Measurements from ENCODE around the gene RAB18.
"Not testable (repeated sequence)": the region's sequence is repeated elsewhere in the genome, so short reads cannot be mapped to it uniquely, and the experiment has no call there.

RAB18 gene

GRCh38 chr10:27504007-27504807 is at the start of gene RAB18:
Gene RAB18 (plus strand): TSS chr10:27504304. CDS start chr10:27504370, 66 bp downstream.
- peak; percentile 97 for DNase-seq (ENCODE audit: low read depth, low spot score)

GRCh38 chr10:27454837-27455236 is 49.3 kb upstream of the RAB18 start:
- no peak for DNase-seq (ENCODE audit: low read depth, low spot score)

GRCh38 chr10:27457261-27457945 is 46.7 kb upstream of the RAB18 start:
- DNase-seq (ENCODE audit: low read depth, low spot score), result no peak

GRCh38 chr10:27457966-27458365 is 46.1 kb upstream of the RAB18 start:
- no peak for DNase-seq (ENCODE audit: low read depth, low spot score)

- no peak for DNase-seq (ENCODE audit: low read depth, low spot score)
Observed at GRCh38 chr10:27461312-27461711, 42.8 kb upstream of the RAB18 start.

GRCh38 chr10:27463961-27464360 is 40.1 kb upstream of the RAB18 start:
- no peak for DNase-seq (ENCODE audit: low read depth, low spot score)

DNA sequence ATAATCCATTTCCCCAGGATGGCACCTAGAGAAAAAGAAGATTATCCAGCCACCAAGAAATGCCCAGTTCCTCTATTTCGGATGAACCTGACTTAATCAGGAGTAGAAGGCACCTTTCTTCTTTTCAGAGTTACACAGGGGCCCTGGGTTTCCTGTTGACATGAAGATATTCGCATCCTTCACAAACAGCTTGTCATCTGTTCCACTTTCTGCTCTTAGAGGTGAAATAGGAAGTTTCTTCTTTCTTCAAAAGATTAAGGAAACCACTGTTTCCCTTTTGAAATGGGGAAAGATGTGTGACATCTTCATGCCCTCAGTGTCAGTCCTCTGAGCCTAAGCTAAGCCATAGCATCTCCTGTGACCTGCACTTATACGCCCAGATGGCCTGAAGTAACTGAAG is 39.1 kb upstream of the RAB18 start:
- no peak for DNase-seq (ENCODE audit: low read depth, low spot score)

- DNase-seq (ENCODE audit: low read depth, low spot score), result not testable (repeated sequence)
Observed at GRCh38 chr10:27465596-27465995, 38.5 kb upstream of the RAB18 start.

- no peak for DNase-seq (ENCODE audit: low read depth, low spot score)
Observed at GRCh38 chr10:27470885-27471284, 33.2 kb upstream of the RAB18 start.

DNA sequence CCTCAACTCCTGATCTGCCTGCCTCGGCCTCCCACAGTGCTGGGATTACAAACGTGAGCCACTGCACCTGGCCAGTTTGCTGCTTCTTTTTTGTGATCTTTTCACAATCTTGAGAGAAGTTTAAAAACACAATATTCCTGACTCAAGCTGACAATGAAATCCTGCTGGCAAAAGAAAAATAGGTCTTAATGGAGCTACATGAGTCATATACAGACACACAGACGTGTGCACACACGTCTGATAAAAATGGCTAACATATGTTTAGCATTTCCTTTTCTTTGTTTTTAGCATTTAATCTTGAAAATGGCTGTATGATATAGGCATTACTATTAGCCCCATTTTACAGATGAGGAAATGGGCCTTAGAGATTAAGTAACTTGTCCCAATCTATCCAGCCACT is 29.4 kb upstream of the RAB18 start:
- DNase-seq (ENCODE audit: low read depth, low spot score), result no peak

GRCh38 chr10:27479016-27479415 is 25.1 kb upstream of the RAB18 start:
- no peak for DNase-seq (ENCODE audit: low read depth, low spot score)

- DNase-seq (ENCODE audit: low read depth, low spot score), result no peak
Observed at GRCh38 chr10:27481486-27481885, 22.6 kb upstream of the RAB18 start.

DNA sequence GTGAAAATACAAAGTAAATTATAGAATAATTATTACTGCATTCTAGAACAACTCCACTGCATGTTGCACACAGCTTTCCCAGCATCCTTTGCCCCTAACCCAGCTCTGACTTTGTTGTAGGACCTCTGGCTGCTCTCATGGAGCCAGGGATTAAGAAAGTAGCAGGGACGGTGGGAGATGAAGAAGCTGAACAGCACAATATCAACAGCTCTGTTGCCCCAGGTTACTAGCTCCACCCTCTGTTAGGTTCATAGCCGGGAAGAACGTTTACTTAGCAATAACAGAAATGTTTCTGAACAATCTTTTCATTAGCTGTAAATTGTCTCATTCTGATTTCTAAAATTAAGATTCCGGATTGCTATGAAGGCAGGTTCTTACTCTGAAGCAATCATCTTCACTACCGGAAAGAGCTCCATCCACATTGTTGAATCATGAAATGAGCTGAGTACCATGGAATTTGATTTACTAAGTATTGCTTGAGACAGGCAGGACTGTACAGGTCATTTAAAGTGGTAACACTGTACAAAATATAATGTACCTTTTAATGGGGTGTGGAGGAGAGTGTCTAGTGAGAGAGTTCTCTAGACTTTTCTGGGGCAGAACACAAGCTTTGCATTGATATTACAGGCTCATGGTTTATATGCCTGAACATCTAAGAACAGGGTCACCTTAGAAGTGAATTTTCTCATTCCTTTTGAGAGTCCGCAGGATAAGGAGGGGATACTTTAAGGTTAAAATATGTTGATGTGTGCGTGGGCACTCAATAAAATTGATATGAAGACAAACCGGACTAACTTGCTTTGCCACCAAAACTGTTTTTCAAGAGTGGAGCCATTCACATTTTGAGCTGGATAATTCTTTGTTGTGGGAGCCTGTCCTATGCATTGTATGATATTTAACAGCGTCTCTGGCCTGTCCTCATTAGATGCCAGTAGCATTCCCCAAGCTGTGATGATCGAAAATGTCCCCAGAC is 20.8 kb upstream of the RAB18 start:
- DNase-seq (ENCODE audit: low read depth, low spot score), result no peak

GRCh38 chr10:27485368-27485767 is 18.7 kb upstream of the RAB18 start:
- no peak for DNase-seq (ENCODE audit: low read depth, low spot score)

GRCh38 chr10:27485986-27486385 is 18.1 kb upstream of the RAB18 start:
- no peak for DNase-seq (ENCODE audit: low read depth, low spot score)

DNA sequence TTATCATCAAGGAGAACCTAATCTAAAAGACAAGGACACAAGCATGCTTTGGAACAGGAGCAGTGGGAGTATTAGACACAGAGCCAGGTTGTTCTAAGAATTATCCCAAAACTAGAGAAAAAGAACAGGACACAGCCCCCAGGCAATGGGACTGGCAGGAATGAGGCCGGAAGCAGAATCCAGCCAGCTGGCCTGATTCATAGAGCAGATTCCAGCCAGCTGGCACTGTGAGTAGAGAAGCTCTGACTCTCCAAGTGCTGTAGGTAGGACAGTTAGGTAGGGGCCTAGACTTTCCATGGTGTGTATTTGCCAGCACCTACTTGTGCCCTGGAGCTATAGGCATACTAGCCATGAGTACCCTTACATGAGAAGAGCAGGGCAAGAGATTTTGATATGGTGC is 13.3 kb upstream of the RAB18 start:
- DNase-seq (ENCODE audit: low read depth, low spot score), result no peak

- DNase-seq (ENCODE audit: low read depth, low spot score), result no peak
Observed at GRCh38 chr10:27494116-27494805, 9.8 kb upstream of the RAB18 start.

GRCh38 chr10:27496137-27496536 is 8.0 kb upstream of the RAB18 start:
- no peak for DNase-seq (ENCODE audit: low read depth, low spot score)

DNA sequence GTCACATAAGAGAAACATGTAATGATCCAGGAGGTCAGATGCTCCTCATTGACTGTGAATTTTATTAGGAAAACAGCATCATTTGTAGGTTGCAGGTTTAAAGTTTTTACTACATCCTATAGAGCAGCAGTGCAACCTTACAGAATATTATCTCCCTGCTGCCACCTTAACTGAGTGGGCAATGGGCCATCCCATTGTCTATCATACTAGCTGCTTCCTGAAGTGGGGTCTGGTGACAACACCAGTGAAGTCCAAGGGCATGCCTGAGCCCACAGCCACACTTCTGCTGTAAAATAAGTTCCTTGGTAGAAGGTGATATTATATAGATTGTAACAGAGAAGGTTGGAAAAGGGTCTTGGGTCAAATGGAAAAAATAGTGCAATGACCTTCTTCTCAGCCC is 4.0 kb upstream of the RAB18 start:
- DNase-seq (ENCODE audit: low read depth, low spot score), result no peak

DNA sequence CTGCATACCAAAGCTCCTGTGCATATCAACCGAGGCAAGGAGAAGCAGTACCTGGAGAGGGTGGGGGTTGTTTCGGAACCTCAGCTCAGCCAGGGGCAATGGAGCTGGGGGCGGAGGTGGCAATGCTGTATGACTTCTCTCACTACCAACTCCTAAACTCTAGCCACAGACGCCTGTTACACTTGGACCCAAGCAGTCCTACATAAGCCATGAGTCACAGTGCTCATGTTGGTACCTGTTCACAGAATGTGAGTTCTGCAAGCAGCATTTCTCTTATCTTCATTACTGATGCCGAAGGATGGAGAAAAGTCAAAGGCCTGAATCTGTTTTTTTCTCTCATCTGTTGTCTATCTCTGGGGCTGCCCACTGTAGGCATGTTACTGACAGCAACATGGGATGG is 3.2 kb upstream of the RAB18 start:
- DNase-seq (ENCODE audit: low read depth, low spot score), result no peak

GRCh38 chr10:27503498-27504006 is 552 bp upstream of the RAB18 start:
- no peak for DNase-seq (ENCODE audit: low read depth, low spot score)

Data from activated naive CD8-positive, alpha-beta T cell treated with anti-CD3 and anti-CD28 coated beads, Interleukin-2, amount 50 U/mL, for 16 hours (primary cell).